GM18951 (cell line): ENCODE measurements around the gene EGLN1.

ENCODE experiments used
- POLR2A ChIP-seq: IDR thresholded peaks from 4 replicates; pipeline ENCODE4 v1.6.1; 2011; ENCODE audit warnings: mild to moderate bottlenecking; ENCODE audit not compliant: insufficient read length, insufficient read depth; ENCODE audit errors: extremely low read depth
- in situ Hi-C: fragments of 300-500 bp; cut with MboI; formaldehyde crosslinking; loops from one replicate; pipeline ENCODE4 v1.12.0; 2022; ENCODE audit warnings: low sequenced_read_pairs, mixed read lengths, inconsistent platforms; ENCODE audit not compliant: unreplicated experiment

EGLN1 gene

GRCh38 chr1:231381729-231382128, 40.4 kb downstream of the EGLN1 start:
- TF ChIP-seq POLR2A: no peak
- in situ Hi-C loops: no loop called here

GRCh38 chr1:231376875-231377549, 45.1 kb downstream of the EGLN1 start:
- in situ Hi-C loops: no loop called here
- no peak for TF ChIP-seq POLR2A

- in situ Hi-C loops: no loop called here
Measured at GRCh38 chr1:231376101-231376500, 46.0 kb downstream of the EGLN1 start.

DNA sequence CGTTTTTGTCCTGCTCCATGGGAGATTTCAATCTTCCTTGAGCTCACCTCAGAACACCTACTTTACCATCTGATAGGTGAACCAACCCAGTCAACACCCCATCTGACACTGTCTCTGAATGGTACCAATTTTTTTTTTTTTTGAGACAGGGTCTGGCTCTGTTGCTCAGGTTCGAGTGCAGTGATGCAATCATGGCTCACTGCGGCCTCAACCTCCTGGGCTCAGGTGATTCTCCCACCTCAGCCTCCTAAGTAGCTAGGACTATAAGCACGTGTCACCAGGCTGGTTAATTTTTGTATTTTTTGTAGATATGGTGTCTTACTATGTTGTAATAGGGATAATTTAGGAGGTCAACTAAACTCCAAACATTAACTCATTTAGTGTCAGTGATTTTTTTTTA, 47.7 kb downstream of the EGLN1 start:
- no peak for TF ChIP-seq POLR2A

More at GRCh38 chr1:231376101-231376500, 46.0 kb downstream of the EGLN1 start:
- no peak for TF ChIP-seq POLR2A

GRCh38 chr1:231372501-231372900, 49.6 kb downstream of the EGLN1 start:
- in situ Hi-C loops: no loop called here
- no peak for TF ChIP-seq POLR2A

More for the DNA sequence above, 47.7 kb downstream of the EGLN1 start:
- in situ Hi-C loops: no loop called here

GRCh38 chr1:231369282-231369681, 52.8 kb downstream of the EGLN1 start:
- no peak for TF ChIP-seq POLR2A
- in situ Hi-C loops: no loop called here

DNA sequence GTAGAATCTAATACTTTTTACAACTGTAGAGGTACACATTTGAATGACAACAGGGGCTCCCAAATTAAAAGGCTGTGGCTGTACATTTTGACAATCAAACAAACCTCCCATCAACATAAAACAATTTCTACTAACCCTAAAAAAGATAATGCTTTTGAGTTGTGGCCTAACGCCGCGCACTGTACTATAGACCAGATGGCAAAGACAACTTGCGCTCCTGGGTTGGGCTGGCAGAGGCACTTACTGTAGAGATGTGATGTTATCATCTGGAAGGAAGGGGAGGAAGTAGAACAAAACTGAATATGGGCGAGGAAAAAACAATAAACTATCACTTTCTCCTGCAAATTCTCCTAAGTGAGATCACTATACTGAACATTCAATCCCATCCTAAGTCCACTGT, 57.9 kb downstream of the EGLN1 start:
- in situ Hi-C loops: no loop called here

GRCh38 chr1:231363624-231364023, 58.5 kb downstream of the EGLN1 start:
- in situ Hi-C loops: no loop called here
- no peak for TF ChIP-seq POLR2A

More for the DNA sequence above, 57.9 kb downstream of the EGLN1 start:
- no peak for TF ChIP-seq POLR2A

GRCh38 chr1:231362325-231362724, 59.8 kb downstream of the EGLN1 start:
- in situ Hi-C loops: no loop called here
- no peak for TF ChIP-seq POLR2A

- in situ Hi-C loops: loop anchor here (5.0 to 10.0 kb wide), 2 partner anchors 216 to 243 kb away; no protein-coding TSS in a partner anchor
- no peak for TF ChIP-seq POLR2A
Measured at GRCh38 chr1:231359113-231359512, 63.0 kb downstream of the EGLN1 start.

DNA sequence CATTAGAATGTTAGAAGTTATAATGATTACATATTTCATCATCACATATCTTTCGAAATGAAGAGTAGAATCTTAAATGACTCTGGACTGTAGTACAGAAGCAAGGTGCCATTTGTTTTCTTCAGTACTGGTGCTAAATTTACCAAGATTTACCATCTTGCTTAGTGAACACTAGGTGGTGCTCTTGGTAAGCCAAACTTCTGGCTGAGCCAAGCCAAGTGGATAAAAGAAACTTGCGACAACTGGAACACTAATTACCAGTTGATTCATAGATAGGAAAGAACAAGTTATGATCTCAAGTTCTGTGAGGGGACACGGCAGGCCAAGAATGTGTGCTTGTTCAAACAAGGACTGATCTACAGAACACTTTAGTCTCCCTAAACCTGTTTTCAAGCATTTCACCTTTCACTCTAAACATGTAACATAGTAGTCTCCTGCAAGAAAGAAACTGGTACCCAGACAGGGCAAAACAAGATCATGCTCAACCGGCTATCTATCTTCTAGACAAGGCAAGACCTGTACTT, 64.2 kb downstream of the EGLN1 start:
- in situ Hi-C loops: loop anchor here (5.0 to 10.0 kb wide), 2 partner anchors 217 to 244 kb away; no protein-coding TSS in a partner anchor
- no peak for TF ChIP-seq POLR2A

DNA sequence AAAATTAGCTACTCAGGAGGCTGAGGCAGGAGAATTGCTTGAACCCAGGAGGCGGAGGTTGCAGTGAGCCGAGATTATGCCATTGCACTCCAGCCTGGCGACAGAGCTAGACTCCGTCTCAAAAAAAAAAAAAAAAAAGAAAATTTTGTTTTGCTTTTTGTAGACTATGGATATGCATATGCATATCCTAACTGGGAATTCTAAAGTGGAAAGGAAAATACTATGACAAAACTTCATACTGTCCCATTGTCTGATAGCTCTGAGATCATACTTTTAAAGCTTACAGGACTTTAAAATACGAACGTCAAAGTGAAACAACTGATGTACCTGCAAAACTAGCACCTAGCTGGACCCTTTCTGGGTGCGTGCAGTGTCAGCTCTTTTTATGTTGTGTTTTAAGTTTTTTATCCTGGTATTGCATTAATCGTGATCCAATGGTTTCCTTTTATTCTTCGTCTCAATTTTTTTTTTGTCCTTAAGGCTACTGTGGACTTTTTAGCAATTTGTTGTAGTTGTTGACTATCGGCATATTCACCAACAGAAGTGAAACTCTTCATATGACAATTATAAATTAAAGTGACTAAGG, 64.8 kb downstream of the EGLN1 start:
- TF ChIP-seq POLR2A: no peak
- in situ Hi-C loops: loop anchor here (5.0 to 10.0 kb wide), 2 partner anchors 218 to 245 kb away; no protein-coding TSS in a partner anchor

- in situ Hi-C loops: loop anchor here (5.0 to 10.0 kb wide), 2 partner anchors 220 to 247 kb away; no protein-coding TSS in a partner anchor
- no peak for TF ChIP-seq POLR2A
Measured at GRCh38 chr1:231355171-231355570, 66.9 kb downstream of the EGLN1 start.
